A549 treated with AZD2906 at 1 μM for 4 hours (cell line): ENCODE measurements around the gene ERCC6L. TPM values are rescaled to one million over a fixed set of nuclear protein-coding genes. Genes with fewer than 3 reads are reported as not detected.

ENCODE experiments used
- total RNA-seq: library from RNA; stranded (reverse); fragments of 200-300 nt; extraction: Qiagen RNA extraction; gene quantifications from 5 replicates; pipeline ENCODE4 v1.2.3, GENCODE V29; 2022

The ERCC6L gene, protein sequence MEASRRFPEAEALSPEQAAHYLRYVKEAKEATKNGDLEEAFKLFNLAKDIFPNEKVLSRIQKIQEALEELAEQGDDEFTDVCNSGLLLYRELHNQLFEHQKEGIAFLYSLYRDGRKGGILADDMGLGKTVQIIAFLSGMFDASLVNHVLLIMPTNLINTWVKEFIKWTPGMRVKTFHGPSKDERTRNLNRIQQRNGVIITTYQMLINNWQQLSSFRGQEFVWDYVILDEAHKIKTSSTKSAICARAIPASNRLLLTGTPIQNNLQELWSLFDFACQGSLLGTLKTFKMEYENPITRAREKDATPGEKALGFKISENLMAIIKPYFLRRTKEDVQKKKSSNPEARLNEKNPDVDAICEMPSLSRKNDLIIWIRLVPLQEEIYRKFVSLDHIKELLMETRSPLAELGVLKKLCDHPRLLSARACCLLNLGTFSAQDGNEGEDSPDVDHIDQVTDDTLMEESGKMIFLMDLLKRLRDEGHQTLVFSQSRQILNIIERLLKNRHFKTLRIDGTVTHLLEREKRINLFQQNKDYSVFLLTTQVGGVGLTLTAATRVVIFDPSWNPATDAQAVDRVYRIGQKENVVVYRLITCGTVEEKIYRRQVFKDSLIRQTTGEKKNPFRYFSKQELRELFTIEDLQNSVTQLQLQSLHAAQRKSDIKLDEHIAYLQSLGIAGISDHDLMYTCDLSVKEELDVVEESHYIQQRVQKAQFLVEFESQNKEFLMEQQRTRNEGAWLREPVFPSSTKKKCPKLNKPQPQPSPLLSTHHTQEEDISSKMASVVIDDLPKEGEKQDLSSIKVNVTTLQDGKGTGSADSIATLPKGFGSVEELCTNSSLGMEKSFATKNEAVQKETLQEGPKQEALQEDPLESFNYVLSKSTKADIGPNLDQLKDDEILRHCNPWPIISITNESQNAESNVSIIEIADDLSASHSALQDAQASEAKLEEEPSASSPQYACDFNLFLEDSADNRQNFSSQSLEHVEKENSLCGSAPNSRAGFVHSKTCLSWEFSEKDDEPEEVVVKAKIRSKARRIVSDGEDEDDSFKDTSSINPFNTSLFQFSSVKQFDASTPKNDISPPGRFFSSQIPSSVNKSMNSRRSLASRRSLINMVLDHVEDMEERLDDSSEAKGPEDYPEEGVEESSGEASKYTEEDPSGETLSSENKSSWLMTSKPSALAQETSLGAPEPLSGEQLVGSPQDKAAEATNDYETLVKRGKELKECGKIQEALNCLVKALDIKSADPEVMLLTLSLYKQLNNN
- total RNA-seq, result 9.8 to 13.0 TPM (median 10.7 TPM) in 5 replicates

GRCh38 chrX:72238721-72239475 is at the start of gene ERCC6L:
TSS of gene ERCC6L (minus strand) at chrX:72239027. CDS start at chrX:72238911, 116 bp downstream.

GRCh38 chrX:72181178-72182125 is 57.4 kb downstream of the ERCC6L start, which contains the start of gene PIN4:
TSS of gene PIN4 (plus strand) at chrX:72181757. CDS start at chrX:72181786, 29 bp downstream.

Other genes starting within 250 kb of the ERCC6L start
- 2.2 to 2.3 TPM (median 2.2 TPM) in 5 replicates for gene RTL5, start 107.1 kb downstream of the ERCC6L start, total RNA-seq
- 33.1 to 63.3 TPM (median 36.8 TPM) in 5 replicates for gene PIN4, start 57.3 kb downstream of the ERCC6L start, total RNA-seq
- gene RPS4X, start 38.2 kb upstream of the ERCC6L start, total RNA-seq, result 1,527 to 2,336 TPM (median 1,545 TPM) in 5 replicates
- gene CITED1, start 66.9 kb upstream of the ERCC6L start, total RNA-seq, result 1.1 to 2.6 TPM (median 1.8 TPM) in 5 replicates